Measurements from ENCODE around the gene MEGF10.

DNA sequence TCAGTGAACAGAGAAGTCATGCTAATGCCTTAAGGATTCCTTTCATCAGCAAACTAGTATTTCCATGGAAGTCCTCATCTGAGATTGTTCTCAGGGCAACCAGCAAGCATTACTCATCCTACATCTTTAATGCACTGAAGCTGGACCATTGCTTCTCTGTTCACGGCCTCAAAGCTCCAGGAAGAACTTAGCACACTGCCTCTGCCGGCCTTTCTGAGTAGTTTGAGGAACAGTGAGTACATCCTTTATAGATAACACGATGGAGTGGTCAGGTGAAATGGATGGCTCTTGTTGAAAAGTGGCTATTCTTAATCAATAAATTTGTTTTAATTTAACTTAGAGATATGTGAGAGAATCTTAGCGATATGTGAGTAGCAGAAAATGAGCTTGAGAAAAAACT, 35.8 kb downstream of the MEGF10 start:
- TF ChIP-seq, protein P1, sequence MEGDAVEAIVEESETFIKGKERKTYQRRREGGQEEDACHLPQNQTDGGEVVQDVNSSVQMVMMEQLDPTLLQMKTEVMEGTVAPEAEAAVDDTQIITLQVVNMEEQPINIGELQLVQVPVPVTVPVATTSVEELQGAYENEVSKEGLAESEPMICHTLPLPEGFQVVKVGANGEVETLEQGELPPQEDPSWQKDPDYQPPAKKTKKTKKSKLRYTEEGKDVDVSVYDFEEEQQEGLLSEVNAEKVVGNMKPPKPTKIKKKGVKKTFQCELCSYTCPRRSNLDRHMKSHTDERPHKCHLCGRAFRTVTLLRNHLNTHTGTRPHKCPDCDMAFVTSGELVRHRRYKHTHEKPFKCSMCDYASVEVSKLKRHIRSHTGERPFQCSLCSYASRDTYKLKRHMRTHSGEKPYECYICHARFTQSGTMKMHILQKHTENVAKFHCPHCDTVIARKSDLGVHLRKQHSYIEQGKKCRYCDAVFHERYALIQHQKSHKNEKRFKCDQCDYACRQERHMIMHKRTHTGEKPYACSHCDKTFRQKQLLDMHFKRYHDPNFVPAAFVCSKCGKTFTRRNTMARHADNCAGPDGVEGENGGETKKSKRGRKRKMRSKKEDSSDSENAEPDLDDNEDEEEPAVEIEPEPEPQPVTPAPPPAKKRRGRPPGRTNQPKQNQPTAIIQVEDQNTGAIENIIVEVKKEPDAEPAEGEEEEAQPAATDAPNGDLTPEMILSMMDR (conservative IDR thresholded peaks at IDR 0.05), result no peak
- TF ChIP-seq EZH2 (IDR thresholded peaks at IDR 0.05; ENCODE audit: low read depth), result no peak

Measured in PC-9 (cell line).